NCI-H1105 (cell line): ENCODE results near the gene CA7.

ENCODE experiments used
- DNase-seq: peaks from one replicate; lab custom pipeline; 2025; lab: John Stamatoyannopoulos, UW

Gene CA7

DNA sequence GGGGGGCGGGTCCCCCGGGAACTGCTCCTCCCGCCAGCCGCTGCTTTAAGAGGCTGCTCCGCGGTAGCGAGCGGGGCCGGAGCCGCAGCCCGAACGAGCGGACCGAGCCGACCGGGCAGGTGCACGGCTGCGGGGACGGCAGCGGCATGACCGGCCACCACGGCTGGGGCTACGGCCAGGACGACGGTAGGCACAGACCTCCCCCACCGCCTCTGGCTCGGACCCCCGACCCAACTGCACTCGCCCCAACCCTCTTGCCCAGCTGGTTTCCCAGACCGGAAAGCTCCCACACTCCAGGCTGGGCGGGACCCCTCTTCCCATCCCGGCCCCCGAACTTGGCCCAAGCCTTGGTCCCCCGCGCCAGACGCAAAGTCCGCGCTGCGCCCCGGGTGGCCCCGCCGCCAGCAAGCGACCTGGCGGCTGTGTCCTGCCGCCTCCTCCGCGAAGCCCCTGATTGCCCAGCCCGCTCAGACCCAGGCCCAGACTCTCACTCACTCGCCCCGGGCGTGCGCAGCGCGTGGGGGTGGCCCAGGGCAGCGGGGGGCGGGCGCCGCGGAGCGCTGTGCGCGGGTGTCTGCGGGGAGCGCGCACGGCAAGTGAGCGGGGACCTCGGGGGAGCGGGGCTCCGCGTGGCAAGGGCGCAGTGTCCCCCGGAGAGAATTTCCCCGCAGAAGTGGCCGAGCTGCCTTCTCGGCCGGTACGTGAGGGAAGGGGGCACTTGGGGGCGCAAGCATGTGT is at the start of gene CA7:
CA7 (plus strand) TSS at position 73 of the 738 bp plus-strand sequence; CDS start at position 147, 74 bp downstream.
- no peak for DNase-seq

DNA sequence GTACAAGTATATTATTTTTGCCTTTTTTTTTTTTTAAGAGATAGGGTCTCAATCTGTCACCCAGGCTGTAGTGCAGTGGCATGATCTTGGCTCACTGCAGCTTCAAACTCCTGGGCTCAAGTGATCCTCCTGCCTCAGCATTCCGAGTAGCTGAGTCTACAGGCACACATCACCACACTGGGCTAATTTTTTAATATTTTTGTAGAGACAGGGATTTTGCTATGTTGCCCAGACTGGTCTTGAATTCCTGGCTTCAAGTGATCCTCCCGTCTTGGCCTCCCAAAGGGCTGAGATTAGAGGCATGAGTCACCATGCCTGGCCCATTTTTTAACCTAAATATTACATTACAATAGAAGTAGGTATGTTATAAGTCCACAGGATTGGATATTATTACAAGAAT is 46.1 kb upstream of the CA7 start:
- no peak for DNase-seq

- DNase-seq: no peak
Measured at GRCh38 chr16:66800856-66801255, 43.4 kb upstream of the CA7 start.

- no peak for DNase-seq
Measured at GRCh38 chr16:66801320-66802105, 42.7 kb upstream of the CA7 start, which contains the start of gene TERB1. TERB1 (minus strand) TSS chr16:66801584; CDS start chr16:66796798, 4,786 bp downstream.

DNA sequence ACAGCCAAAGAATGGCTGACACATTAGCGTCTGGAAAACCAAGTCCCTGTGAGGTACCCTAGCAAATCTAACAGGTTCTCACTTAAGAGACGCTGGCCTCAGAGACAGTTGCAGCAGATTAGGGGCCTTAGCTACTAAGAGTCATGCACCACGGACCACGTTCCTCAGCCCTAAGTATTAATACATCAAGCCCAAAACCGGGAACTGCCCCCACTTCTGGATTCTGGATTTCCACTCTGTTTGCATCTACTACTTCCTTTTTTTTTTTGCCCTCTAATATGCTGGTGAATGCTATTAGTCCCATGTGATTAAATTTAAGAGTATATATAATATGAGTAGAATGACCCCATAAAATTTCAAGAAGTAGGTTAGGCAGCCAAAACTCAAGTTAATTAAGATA is 42.1 kb upstream of the CA7 start:
- no peak for DNase-seq

- DNase-seq: no peak
Measured at GRCh38 chr16:66809765-66810164, 34.4 kb upstream of the CA7 start.

DNA sequence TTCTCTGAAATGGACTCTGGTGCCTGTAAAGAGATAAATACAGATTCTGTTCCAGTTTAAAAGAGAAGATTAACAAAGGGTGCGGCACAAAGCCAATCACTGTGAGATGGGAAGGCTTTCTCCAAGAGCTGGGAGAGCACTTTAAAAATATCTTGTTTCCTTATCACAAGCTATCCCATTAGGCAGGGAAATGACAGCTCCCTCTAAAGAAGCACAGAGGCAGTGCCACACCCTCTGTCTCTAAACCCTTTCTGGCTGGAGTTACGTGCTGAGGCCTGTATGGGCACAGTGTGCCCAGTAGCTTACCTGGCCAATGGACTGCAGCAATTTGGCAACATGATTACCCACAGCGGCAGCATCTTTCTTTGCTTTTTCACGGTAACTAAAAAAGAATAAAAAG is 33.8 kb upstream of the CA7 start:
- no peak for DNase-seq

DNA sequence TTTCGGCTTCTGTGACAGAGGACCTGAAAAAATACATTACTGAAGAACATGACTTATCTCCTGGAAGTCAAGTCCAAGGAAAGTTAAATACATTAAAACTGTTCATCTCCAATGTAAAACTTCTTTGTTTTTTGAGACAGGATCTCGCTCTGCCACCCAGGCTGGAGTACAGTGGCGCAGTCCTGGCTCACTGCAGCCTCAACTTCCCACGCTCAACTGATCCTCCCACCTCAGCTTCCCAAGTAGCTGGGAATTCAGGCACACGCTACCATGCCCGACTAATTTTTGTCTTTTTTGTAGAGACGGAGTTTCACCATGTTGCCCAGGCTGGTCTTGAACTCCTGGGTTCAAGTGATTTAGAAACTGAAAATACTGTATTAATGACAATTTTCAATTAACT is 33.2 kb upstream of the CA7 start:
- no peak for DNase-seq

- no peak for DNase-seq
Measured at GRCh38 chr16:66814734-66815133, 29.5 kb upstream of the CA7 start.

- DNase-seq: no peak
Measured at GRCh38 chr16:66824006-66824405, 20.2 kb upstream of the CA7 start.

DNA sequence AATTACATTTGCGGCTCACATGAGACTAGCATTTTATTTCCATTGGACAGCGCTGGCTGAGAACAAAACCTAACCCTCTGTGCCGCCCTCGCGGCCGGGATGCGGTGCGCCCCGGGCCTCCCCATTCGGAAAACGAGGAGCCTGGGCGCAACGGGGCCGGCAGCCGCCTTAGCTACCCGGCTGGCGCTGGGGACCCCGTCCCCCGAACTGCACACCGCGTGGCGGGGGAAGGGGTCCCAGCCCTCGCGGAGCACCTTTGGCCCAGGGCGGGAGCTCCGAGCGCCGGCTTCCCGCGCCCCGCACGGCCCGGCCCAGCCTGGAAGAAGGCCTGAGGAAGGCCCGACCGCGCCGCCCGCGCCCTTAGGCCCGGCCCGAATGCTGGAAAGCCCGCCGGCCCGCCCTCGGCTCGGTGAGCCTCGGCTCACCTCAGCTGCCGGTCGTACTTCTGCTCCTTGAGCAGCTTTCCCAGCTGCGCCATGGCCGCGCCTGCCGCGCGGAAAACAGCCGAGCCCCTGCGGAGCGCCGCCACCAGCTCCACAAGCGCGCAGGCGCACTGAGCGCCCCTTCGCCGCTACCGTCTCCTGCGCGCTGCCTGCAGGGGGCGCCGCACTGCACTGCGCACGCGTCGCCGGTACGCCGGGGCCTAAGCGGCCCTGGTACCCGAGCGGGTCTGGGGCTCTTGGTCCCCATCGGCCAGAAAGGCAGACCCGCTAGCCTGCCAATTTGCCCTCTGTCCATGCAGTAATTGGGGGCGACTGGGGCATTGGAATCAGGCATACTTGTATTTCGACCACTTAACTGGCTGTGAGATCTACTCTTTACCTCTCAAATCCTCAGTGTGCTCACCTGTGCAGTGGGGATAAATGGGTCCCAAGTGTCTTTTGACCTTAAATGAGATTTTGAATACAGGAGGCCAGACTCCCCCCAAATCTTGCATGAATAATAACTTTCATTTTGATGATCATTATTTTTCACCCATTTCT is 13.5 kb upstream of the CA7 start, which contains the start of gene NAE1:
NAE1 (minus strand) TSS at position 555 of the 983 bp plus-strand sequence; CDS start at position 478, 77 bp downstream.
- peak; percentile 52 for DNase-seq

- DNase-seq: no peak
Measured at GRCh38 chr16:66832190-66832589, 12.0 kb upstream of the CA7 start.

GRCh38 chr16:66832661-66833305 is 11.4 kb upstream of the CA7 start:
- DNase-seq: no peak

- DNase-seq: no peak
Measured at GRCh38 chr16:66834746-66835145, 9.5 kb upstream of the CA7 start.

- DNase-seq: no peak
Measured at GRCh38 chr16:66840883-66841282, 3.3 kb upstream of the CA7 start.

DNA sequence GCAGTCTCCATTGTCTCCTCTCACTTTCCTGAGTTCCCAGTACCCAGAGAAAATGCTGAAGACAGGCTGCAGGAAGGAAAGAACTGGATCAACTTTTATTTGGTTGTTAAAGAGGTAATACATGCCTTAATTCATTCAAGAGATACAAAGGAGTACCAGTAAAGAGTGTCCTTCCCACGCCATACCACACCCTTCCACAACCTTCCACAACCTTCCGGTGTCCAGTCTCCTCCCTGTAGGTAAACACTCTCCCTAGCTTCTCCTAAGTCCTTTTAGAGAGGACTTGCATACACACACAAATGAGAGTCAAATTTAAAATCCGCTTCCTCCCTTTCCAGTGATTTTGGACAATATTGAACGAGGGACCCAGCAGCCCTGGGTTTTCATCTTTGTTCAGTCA is 2.8 kb upstream of the CA7 start:
- DNase-seq: no peak

- no peak for DNase-seq
Measured at GRCh38 chr16:66842765-66843164, 1.4 kb upstream of the CA7 start.

DNA sequence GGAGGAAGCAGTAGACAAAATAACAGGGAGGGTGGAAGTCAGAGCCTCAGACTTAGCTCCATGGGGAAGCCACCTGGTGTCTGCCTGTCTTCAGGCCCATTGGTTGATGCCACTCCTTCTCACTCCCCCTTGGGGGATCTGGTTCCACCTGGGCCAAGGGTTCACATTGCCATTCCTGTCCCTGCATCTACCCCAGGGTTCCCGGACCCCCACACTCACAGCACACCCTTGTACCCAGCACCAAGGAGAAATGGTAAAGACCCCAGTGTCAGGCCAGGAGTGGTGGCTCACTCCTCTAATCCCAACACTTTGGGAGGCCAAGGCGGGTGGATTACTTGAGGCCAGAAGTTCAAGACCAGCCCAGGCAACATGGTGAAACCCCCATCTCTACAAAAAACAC is 1.0 kb upstream of the CA7 start:
- DNase-seq: no peak

- DNase-seq: no peak
Measured at GRCh38 chr16:66844009-66844341, 239 bp upstream of the CA7 start.

GRCh38 chr16:66845080-66845410 is 831 bp downstream of the CA7 start:
- DNase-seq: no peak

- no peak for DNase-seq
Measured at GRCh38 chr16:66845791-66846221, 1.6 kb downstream of the CA7 start.

- DNase-seq: no peak
Measured at GRCh38 chr16:66846266-66846665, 2.1 kb downstream of the CA7 start.
